ENCODE results near the gene NR3C2. TPM values are rescaled to one million over a fixed set of nuclear protein-coding genes. Genes with fewer than 3 reads are reported as not detected.
"Not testable (repeated sequence)": the region's sequence is repeated elsewhere in the genome, so short reads cannot be mapped to it uniquely, and the experiment has no call there.

NR3C2 gene
- total RNA-seq, 1 donor from 2014 or later = 24.7 TPM

DNA sequence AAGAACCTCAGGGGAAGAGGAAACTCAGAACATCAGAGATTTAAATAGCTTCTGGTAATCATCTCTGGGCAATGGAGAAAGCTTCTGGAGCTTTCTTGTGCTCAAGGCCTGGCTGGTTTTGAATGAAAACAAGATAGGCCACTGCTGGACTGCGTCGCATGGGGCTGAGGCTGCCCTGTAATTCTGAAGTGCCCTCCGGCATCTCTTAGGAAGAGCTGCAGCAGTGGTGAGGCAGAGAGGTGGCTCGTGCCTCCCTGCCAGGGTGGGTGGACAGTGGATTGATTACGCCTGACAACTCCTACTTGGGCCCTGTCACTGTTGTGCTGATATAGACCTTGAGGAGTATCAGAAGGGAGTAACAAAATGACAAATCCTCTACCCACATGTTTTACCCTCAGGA, 279.7 kb downstream of the NR3C2 start:
- no peak for ATAC-seq (ENCODE audit: poor library complexity)
- DNase-seq = no peak
- intact Hi-C loops (cut with DNase I) = no loop called here

DNA sequence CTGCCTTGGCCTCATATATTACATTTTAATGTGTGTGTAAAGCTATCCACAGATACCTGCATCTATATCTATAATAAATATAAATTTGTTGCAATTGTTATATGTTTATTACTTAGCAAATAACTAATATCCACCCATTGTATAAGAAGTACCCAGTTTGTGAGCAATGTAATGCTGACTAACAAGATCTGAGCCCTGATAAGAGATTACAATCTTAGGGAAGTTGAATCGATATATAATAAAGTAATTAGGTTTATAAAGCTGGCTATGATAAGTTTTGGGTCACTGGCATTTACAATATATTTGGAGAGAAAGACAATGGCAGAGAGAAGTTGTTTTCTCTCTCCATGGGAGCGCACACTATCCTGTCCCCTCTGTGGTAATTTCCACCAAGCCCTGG, 280.6 kb downstream of the NR3C2 start:
- DNase-seq = no peak
- intact Hi-C loops (cut with DNase I) = no loop called here
- ATAC-seq (ENCODE audit: poor library complexity) = no peak

DNA sequence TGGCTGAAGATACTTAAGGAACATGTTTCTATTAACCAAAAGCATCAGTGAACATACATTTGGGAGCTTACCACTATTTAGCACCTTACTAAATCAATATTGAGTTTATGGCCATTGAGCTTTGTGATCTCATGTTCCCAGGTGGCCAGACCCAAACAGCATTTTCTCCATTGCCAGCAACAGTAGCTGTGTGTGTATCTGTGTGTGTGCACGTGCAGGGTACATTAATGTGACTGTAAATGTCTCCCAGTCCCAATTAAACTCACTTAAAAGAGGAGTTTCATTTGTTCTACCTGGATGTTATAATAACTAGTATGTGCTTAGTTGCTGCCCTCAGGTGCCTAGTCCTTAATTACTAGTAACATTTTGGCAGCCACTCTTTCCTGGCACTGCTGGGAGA, 282.4 kb downstream of the NR3C2 start:
- DNase-seq (no peak), ATAC-seq (ENCODE audit: poor library complexity) (no peak)
- intact Hi-C loops (cut with DNase I) = no loop called here

DNA sequence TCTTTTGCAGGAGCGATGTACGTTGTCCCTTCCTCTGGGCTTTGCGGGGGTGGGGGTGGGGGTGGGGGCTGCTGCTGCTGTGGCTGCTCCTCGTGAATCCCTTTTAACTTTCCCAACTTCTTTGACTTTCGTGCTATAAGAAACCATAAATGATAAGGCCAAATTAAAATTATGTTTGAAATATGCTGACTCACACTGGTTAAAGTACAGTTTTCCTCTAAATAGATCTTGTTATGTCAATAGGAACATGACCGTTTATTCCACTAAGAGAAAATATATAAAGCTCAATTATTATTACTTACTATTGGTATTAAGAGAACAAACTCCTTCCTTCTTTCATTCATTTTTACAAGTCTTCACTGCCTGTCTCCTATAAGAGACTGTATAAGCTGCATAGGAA, 287.4 kb downstream of the NR3C2 start:
- ATAC-seq (ENCODE audit: poor library complexity) = no peak
- intact Hi-C loops (cut with DNase I) = no loop called here

DNA sequence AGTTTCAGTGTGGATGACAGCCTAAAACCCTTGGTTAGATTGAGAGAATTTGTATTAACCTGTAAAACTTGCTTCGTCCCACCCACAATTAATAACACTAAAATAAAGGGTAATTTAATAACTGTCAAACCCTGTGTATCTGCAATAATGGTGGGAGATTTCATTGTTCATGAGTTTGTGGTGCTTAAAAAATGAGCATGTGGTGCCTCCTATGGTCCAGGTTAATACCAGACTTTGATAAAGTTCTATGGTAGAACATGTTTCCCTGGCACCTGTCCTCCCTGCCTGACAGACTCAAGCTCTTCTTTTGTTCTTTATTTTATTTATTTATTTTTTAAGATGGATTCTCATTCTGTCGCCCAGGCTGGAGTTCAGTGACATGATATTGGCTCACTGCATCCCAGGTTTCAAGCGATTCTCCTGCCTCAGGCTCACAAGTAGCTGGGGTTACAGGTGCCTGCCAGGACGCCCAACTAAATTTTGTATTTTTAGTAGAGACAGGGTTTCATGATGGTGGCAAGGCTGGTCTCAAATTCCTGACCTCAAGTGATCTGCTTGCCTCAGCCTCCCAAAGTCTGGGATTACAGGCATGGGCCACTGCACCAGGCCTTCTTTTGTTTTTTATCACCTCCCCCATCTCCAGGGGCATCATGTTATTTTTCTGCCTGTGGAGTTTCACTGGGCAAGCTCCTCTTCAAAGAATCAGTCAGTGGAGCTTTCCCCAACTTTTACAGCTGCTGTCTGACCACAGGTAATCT, 289.2 kb downstream of the NR3C2 start:
- intact Hi-C loops (cut with DNase I) = no loop called here
- ATAC-seq (ENCODE audit: poor library complexity) (no peak), DNase-seq (no peak)

More for the DNA sequence above, 287.4 kb downstream of the NR3C2 start:
- no peak for DNase-seq

DNA sequence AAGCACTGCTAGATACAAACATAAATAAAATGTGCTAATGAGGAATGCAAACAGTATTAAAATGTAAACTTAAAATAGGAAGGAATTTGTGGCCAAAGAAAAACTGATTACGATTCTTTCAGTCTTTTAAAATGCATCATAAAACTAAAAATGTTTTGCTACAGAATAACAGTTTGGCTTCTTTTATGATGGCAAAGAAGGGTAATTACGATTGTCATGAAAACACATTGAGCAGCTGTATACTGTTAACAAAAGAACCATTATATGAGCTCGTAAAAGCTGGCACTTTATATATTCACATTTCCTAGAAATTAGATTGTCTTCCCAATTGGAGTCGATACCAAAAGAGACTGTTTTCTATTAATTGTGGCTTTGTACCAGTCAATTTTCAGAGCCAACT, 290.4 kb downstream of the NR3C2 start:
- no peak for ATAC-seq (ENCODE audit: poor library complexity)
- no peak for DNase-seq
- intact Hi-C loops (cut with DNase I) = no loop called here

DNA sequence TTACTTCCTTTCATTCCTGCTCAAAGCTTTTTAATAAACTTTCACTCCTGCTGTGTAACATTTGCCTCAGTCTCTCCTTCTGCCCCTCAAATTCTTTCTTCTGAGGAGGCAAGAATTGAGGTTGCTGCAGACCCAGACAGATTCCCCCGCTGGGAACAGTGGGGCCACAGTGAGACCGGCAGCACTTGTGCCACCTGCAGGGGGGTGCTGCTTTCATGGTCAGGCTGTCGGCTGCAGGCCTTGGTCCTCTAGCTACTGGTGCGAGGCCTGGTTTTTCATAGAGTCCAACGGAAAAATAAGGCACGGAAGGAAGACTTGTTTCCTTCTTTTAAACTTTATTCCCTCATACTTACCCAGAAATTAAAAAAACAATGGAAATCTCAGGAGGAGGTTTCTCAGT, 296.7 kb downstream of the NR3C2 start:
- intact Hi-C loops (cut with DNase I) = no loop called here
- no peak for DNase-seq
- ATAC-seq (ENCODE audit: poor library complexity) = no peak

DNA sequence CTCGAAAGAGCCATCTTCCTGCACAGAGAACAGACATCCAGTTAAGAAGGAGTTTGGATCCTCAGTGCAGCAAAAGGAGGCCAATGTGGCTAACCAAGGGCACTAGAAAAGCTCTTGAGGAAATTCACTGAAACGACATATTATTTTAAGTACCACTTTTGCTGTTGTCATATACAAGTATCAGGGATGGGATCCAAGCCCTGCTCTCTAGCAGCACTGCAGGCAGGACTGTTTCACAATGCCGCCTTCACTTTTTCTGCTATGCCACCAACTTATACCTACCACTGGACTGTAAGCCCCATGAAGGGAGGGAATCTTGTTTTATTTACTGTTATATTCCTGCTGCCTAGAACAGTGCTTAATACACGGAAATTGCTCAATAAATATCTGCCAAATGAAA, 299.0 kb downstream of the NR3C2 start:
- ATAC-seq (ENCODE audit: poor library complexity) (no peak), DNase-seq (no peak)
- intact Hi-C loops (cut with DNase I) = no loop called here

DNA sequence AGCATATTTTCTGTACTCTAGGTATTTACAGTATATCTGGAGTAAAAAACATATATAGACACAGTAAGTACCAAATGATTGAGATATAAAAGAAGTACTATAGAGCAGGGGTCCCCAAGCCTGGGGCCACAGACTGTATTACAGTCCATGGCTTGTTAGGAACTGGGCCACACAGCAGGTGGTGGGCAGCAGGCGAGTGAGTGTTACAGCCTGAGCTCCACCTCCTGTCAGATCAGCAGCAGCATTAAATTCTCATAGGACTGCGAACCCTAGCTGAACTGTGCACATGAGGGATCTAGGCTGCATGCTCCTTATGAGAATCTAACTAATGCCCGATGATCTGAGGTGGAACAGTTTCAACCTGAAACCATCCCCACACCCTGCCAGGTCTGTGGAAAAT, 300.7 kb downstream of the NR3C2 start:
- intact Hi-C loops (cut with DNase I) = no loop called here
- DNase-seq (no peak), ATAC-seq (ENCODE audit: poor library complexity) (no peak)

DNA sequence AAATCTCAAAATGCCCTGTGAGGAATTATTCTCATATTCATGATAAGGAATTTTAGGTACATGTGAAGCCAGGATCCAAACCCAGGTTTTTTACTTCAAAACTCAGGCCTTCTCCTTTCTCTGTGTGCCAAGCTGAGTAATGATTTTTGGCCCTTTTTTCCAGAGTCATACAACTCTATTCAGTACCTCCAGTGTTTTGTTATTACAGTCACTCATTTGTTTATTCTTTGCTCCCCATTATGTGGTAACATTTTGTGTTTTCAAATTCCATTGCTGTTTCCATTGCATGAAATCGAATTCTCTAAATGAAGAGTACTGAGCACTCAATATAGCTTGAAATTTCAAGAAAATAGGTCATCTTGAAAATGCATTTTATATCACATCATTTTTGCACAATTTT, 315.4 kb downstream of the NR3C2 start:
- DNase-seq = no peak
- intact Hi-C loops (cut with DNase I) = no loop called here
- no peak for ATAC-seq (ENCODE audit: poor library complexity)

DNA sequence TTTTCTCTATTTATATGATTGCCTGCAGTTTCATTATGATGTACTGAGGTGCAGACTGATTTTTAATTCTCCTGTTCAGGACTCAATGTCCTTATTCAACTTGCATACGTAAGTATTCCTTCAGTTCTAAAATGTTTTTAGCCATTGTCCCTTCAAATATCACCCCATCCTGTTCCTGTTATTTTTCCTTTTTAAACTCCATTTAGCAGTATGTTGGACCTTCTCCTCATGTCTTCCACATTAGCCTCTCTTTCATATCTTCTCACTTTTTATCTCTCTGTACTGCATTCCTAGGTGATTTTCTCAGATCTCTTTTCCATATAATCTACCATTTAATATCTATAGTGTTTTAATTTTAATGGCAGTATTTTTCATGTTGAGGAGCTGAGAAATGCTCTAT, 317.7 kb downstream of the NR3C2 start:
- ATAC-seq (ENCODE audit: poor library complexity) (no peak), DNase-seq (no peak)
- intact Hi-C loops (cut with DNase I) = no loop called here

DNA sequence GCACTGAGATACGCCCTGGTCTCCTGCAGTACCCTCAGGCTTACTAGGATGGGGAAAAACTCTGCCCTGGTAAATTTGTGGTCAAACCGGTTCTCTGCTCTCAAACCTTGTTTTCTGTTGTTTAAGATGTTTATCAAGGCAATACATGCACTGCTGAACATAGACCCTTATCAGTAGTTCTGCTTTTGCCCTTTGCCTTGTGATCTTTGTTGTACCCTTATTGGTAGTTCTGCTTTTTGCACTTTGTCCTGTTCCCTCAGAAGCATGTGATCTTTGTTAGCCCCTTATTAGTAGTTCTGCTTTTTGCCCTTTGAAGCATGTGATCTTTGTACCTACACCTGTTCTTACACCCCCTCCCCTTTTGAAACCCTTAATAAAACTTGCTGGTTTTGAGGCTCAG, 319.1 kb downstream of the NR3C2 start:
- DNase-seq; intact Hi-C loops (cut with DNase I); ATAC-seq (ENCODE audit: poor library complexity): not testable (repeated sequence)

DNA sequence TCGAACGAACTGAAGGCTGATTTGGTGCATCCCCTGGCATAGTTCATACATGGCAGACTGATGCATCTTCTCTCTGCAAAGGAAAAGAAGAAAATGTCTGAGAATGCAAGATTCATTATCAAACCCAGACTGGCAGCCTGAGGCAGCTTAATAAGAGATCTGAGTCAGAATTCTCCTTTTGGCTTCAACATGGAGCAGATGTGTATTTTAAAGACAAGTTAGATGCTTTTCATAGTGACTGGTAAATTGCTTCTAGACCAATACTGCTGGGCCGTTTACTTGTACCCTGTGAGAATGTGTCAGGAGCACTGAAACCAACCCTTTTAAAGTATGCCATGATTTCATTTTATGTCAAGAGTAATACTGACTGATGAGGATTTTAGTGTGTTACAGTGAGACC, 322.0 kb downstream of the NR3C2 start:
- ATAC-seq (ENCODE audit: poor library complexity) (no peak), DNase-seq (no peak)
- intact Hi-C loops (cut with DNase I) = no loop called here

DNA sequence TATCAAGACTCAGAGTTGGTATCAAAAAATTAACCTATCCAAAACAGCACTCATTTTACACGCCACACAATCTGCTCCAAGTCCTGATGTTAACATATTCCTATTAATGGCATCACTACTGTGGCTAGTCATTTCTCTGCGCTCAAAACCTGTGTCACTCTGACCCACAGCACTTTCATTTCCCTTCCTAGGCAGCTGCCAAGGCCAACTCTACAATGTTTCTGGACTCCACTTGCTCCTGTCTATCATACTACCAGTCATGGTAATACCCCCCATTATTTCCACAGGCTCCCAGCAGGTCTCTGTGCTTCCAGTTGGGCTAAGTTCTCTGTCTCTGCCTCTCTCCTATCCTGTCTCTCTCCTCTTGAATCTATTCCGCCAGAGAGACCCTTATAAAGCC, 323.6 kb downstream of the NR3C2 start:
- DNase-seq (no peak), ATAC-seq (ENCODE audit: poor library complexity) (no peak)
- intact Hi-C loops (cut with DNase I) = no loop called here

DNA sequence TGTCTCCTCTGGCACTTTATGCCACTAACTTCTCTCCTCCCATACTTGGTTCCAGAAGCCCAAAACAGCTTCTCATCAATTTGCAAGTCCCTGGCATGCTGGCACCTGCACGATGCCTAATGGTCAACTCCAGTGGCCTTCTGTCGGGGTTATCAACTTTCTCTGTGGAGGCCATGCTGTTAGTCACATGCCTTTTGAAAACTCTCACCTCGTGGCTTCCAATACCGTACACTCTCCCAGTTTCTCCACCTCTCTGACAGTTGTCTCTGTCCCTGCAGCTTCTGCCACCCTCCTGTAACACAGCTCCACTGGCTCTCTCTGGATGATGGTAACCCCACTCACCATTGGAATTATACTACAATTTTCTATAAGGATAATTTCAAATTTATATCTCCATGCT, 324.0 kb downstream of the NR3C2 start:
- no peak for DNase-seq
- intact Hi-C loops (cut with DNase I) = no loop called here
- no peak for ATAC-seq (ENCODE audit: poor library complexity)

DNA sequence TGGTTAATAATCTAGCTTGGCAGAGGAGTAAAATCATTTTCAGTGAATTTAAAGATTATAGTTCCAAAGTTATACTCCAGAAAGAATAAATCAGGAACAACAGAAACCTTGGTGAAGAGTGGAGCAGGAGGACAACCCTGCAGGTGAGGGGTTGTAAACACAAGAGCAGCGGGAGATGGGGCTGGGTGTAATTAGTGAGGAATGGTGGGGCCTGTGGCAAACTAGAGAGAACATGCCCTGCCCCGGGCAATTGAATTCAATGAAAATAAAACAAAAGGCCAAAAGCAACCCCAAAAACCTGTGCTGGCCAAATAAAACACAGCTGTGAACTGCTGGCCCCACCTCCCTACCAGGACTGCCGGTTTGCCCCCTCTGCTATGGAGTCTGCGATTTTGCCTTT, 325.2 kb downstream of the NR3C2 start:
- ATAC-seq (ENCODE audit: poor library complexity) = no peak
- intact Hi-C loops (cut with DNase I) = no loop called here
- no peak for DNase-seq

DNA sequence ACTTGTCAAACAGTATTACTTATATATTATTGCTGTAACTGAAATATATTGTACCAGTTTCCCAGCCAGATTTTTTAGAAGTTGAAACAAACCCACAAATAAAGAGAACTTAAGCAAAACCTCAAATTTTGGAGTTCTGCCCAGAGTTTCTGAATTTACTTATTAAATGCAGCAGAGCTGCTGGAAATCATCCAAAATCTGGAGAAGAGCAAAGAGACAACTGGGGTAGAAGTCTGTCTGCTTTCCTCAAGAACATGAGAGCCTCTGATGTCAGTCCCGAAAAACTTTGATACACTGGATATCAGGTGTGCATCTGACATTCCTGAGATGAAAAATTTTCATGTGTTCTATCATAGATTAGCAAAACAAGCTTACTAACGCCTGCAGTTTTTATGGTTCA, 325.9 kb downstream of the NR3C2 start:
- intact Hi-C loops (cut with DNase I) = no loop called here
- DNase-seq (no peak), ATAC-seq (ENCODE audit: poor library complexity) (no peak)

DNA sequence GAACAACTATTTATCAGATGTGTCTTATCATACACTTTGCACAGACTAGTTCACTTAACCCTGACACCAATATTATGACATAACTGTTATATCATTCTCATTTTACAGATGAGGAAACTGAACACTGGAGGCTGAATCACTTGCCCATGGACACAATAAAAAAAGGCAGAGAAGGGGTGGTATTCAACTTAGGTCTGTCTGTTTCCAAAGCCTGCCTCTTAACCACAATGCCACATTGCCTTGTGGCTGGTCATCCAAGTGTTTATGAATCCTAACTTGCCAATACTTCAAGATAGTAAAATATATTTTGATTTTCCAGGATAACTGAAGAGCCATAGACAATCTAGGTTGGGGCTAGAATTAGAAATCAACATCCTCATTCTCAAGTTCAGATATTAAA, 327.8 kb downstream of the NR3C2 start:
- no peak for DNase-seq
- intact Hi-C loops (cut with DNase I) = no loop called here
- no peak for ATAC-seq (ENCODE audit: poor library complexity)

DNA sequence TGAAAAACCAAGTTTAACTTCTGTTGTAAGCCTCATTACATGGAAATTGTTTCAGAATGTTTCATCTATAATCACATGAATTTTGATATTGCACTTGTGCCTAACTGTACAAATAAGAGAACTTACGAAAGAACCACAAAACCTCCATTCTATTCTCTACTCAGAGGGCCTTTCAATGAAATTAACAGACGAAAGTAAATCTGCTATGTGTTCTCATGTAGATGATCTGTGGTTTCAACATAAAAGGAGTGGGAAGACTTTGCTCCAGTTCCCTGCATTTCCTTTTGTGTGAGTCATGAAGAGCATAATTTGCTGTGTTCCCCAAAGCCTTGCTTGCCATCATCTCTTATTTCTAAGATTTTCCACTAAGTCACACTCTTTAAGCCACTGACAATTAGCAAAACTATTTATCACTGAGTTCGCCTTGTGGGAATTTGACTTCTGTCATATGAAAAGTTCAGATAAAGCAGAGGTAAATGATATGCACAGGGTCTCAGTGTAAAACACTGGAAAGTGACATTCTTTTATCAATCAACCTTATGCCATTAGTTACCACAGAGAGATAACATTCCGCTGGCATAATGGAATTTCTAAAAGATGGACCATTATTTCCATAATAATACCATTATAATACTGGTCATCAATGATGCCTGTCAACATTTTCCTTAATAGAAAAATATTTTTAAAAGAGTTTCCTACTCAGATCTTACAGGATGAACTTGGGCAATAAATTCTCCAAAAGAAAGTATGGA, 329.8 kb downstream of the NR3C2 start:
- DNase-seq (no peak), ATAC-seq (ENCODE audit: poor library complexity) (no peak)
- intact Hi-C loops (cut with DNase I) = no loop called here

DNA sequence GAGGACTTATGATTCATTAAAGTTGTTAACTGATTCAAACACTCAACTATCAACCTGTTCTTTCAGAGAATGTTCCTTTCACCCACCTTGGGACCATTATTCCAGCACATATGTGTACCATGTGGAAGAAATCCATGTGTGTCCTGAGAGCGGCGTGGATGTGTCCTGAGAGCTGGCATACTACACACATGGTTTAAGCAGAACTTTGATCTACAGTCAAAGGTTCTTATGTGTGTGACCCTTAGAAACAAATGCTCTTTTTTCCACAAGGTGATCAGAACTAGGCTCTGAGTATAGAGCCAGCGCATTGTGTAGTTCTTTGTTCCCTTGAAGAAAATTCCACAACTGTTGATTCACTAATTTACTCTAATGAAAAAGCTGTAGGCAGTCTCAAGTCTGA, 332.0 kb downstream of the NR3C2 start:
- intact Hi-C loops (cut with DNase I) = no loop called here
- ATAC-seq (ENCODE audit: poor library complexity) (no peak), DNase-seq (no peak)

DNA sequence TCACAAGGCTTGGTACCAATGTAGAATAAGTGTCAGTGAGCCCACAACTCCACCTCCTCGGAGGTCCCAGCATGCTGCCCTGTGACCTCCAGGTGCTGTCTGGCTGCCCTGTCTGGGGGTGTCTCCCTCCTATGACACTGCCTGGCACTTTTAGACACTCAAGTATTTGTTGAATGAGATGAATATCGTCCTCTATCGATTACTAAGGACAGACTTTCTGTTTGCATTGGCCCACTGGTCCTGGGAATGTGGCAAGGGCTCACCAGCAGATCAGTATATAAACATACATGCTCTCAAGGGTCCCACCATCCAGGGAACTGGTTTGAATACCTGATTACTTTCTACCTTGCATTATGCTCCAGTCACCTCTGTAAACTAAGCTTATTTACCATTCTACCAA, 333.0 kb downstream of the NR3C2 start:
- ATAC-seq (ENCODE audit: poor library complexity) = no peak
- intact Hi-C loops (cut with DNase I) = no loop called here
- no peak for DNase-seq
